Activated T-helper 2 cell treated with anti-CD3 and anti-CD28 coated beads, Interferon-gamma antibody, Interleukin-2, Interleukin-4, amounts not matched to agents 10 μg/mL and 5 μg/mL and 100 μg/mL, durations not matched to agents 14 hours and 24 hours and 36 hours (primary cell): ENCODE measurements around the gene APOL6. TPM values are rescaled to one million over a fixed set of nuclear protein-coding genes. Genes with fewer than 3 reads are reported as not detected.
"Not testable (repeated sequence)": the region's sequence is repeated elsewhere in the genome, so short reads cannot be mapped to it uniquely, and the experiment has no call there.

Experiments
- DNase-seq: peaks from one replicate; pipeline ENCODE4 v3.0.0; 2021; ENCODE audit warnings: low spot score
- H3K27ac Mint-ChIP-seq: one replicate; pipeline ENCODE4 v1.8.0; 2021; ENCODE audit warnings: mixed read lengths
- H3K27me3 Mint-ChIP-seq: one replicate; pipeline ENCODE4 v1.8.0; 2021; ENCODE audit warnings: low read depth, mixed read lengths
- H3K36me3 Mint-ChIP-seq: one replicate; pipeline ENCODE4 v1.8.0; 2021; ENCODE audit warnings: low read depth, mixed read lengths
- H3K4me1 Mint-ChIP-seq: one replicate; pipeline ENCODE4 v1.8.0; 2021; ENCODE audit warnings: low read depth, mixed read lengths
- H3K4me3 Mint-ChIP-seq: one replicate; pipeline ENCODE4 v1.8.0; 2021; ENCODE audit warnings: low read depth, mild to moderate bottlenecking, moderate library complexity, mixed read lengths
- H3K9me3 Mint-ChIP-seq: one replicate; pipeline ENCODE4 v1.8.0; 2021; ENCODE audit warnings: mixed read lengths
- intact Hi-C: fragments of 100-400 bp; cut with micrococcal nuclease; formaldehyde crosslinking; loops from one replicate; pipeline ENCODE4 v1.15.1; 2023
- total RNA-seq: library from RNA; stranded (reverse); gene quantifications from 2 replicates; pipeline ENCODE4 v1.2.3, GENCODE V29; 2022

Gene APOL6
- total RNA-seq, 1 donor from 2014 or later = 21.9 TPM

GRCh38 chr22:35678836-35679235 is 30.6 kb downstream of the APOL6 start:
- H3K36me3 Mint-ChIP-seq = peaks cover 32% of the 10 kb centered on the region
- H3K4me3 Mint-ChIP-seq = no peak overlapping the region
- H3K27ac Mint-ChIP-seq = peak overlapping the region; percentile 19
- intact Hi-C loops = loop anchor here (1.0 kb wide), 2 partner anchors 31 to 49 kb away; partner anchors contain the start of gene APOL6
- peaks cover 55% of the 10 kb centered on the region for H3K9me3 Mint-ChIP-seq
- DNase-seq = no peak
- peaks cover 15% of the 10 kb centered on the region for H3K4me1 Mint-ChIP-seq
- H3K27me3 Mint-ChIP-seq = peaks cover 5% of the 10 kb centered on the region

- intact Hi-C loops = loop anchor here (1.0 kb wide), 2 partner anchors 31 to 49 kb away; partner anchors contain the start of gene APOL6
- peaks cover 50% of the 10 kb centered on the region for H3K9me3 Mint-ChIP-seq
- peaks cover 15% of the 10 kb centered on the region for H3K4me1 Mint-ChIP-seq
- H3K27me3 Mint-ChIP-seq, H3K4me3 Mint-ChIP-seq, DNase-seq: not testable (repeated sequence)
- peak overlapping the region; percentile 43 for H3K27ac Mint-ChIP-seq
- peaks cover 27% of the 10 kb centered on the region for H3K36me3 Mint-ChIP-seq
Measured at GRCh38 chr22:35679492-35679891, 31.2 kb downstream of the APOL6 start.

GRCh38 chr22:35681454-35682052 is 33.3 kb downstream of the APOL6 start:
- H3K36me3 Mint-ChIP-seq = peaks cover 21% of the 10 kb centered on the region

GRCh38 chr22:35683560-35683959 is 35.3 kb downstream of the APOL6 start:
- no peak for DNase-seq
- no peak overlapping the region for H3K4me3 Mint-ChIP-seq
- no peak overlapping the region for H3K27ac Mint-ChIP-seq
- peaks cover 12% of the 10 kb centered on the region for H3K36me3 Mint-ChIP-seq
- peaks cover 5% of the 10 kb centered on the region for H3K27me3 Mint-ChIP-seq
- peaks cover 15% of the 10 kb centered on the region for H3K4me1 Mint-ChIP-seq
- intact Hi-C loops = no loop called here
- H3K9me3 Mint-ChIP-seq = peaks cover 29% of the 10 kb centered on the region

More at GRCh38 chr22:35681454-35682052, 33.3 kb downstream of the APOL6 start:
- Mint-ChIP-seq H3K4me3 (no peak overlapping the region), H3K4me1 (peaks cover 15% of the 10 kb centered on the region), H3K27me3 (peaks cover 5% of the 10 kb centered on the region), H3K9me3 (peaks cover 41% of the 10 kb centered on the region), H3K27ac (no peak overlapping the region)
- intact Hi-C loops = no loop called here
- no peak for DNase-seq

- DNase-seq = no peak
- Mint-ChIP-seq H3K27ac (no peak overlapping the region), H3K4me1 (peaks cover 9% of the 10 kb centered on the region), H3K27me3 (peaks cover 5% of the 10 kb centered on the region), H3K4me3 (no peak overlapping the region), H3K36me3 (peaks cover 6% of the 10 kb centered on the region), H3K9me3 (peaks cover 22% of the 10 kb centered on the region)
- intact Hi-C loops = no loop called here
Measured at GRCh38 chr22:35684270-35684700, 36.0 kb downstream of the APOL6 start.

GRCh38 chr22:35684732-35685131 is 36.5 kb downstream of the APOL6 start:
- Mint-ChIP-seq H3K9me3 (peaks cover 17% of the 10 kb centered on the region), H3K4me1 (peaks cover 4% of the 10 kb centered on the region), H3K27me3 (peaks cover 5% of the 10 kb centered on the region), H3K27ac (no peak overlapping the region), H3K36me3 (peaks cover 4% of the 10 kb centered on the region), H3K4me3 (no peak overlapping the region)
- intact Hi-C loops = no loop called here
- no peak for DNase-seq

- DNase-seq = no peak
- H3K4me3 Mint-ChIP-seq = no peak overlapping the region
- peaks cover 5% of the 10 kb centered on the region for H3K27me3 Mint-ChIP-seq
- H3K4me1 Mint-ChIP-seq = peaks cover under 1% of the 10 kb centered on the region
- peaks cover 12% of the 10 kb centered on the region for H3K9me3 Mint-ChIP-seq
- no peak overlapping the region for H3K27ac Mint-ChIP-seq
- intact Hi-C loops = no loop called here
- H3K36me3 Mint-ChIP-seq = peaks cover 3% of the 10 kb centered on the region
Measured at GRCh38 chr22:35685731-35686130, 37.5 kb downstream of the APOL6 start.

- H3K27ac Mint-ChIP-seq = no peak overlapping the region
- no peaks in the 10 kb centered on the region for H3K4me1 Mint-ChIP-seq
- intact Hi-C loops = no loop called here
- DNase-seq = no peak
- H3K9me3 Mint-ChIP-seq = peaks cover 9% of the 10 kb centered on the region
- H3K36me3 Mint-ChIP-seq = no peaks in the 10 kb centered on the region
- H3K27me3 Mint-ChIP-seq = peaks cover 5% of the 10 kb centered on the region
- no peak overlapping the region for H3K4me3 Mint-ChIP-seq
Measured at GRCh38 chr22:35686298-35686697, 38.1 kb downstream of the APOL6 start.

- no peak for DNase-seq
- H3K4me3 Mint-ChIP-seq = no peak overlapping the region
- H3K9me3 Mint-ChIP-seq = no peaks in the 10 kb centered on the region
- H3K4me1 Mint-ChIP-seq = no peaks in the 10 kb centered on the region
- no peaks in the 10 kb centered on the region for H3K36me3 Mint-ChIP-seq
- intact Hi-C loops = no loop called here
- no peak overlapping the region for H3K27ac Mint-ChIP-seq
- peaks cover 5% of the 10 kb centered on the region for H3K27me3 Mint-ChIP-seq
Measured at GRCh38 chr22:35687461-35687860, 39.2 kb downstream of the APOL6 start.

GRCh38 chr22:35688913-35689675 is 40.8 kb downstream of the APOL6 start:
- intact Hi-C loops = no loop called here
- H3K36me3 Mint-ChIP-seq = no peaks in the 10 kb centered on the region
- DNase-seq = no peak
- no peaks in the 10 kb centered on the region for H3K27me3 Mint-ChIP-seq
- H3K4me3 Mint-ChIP-seq = no peak overlapping the region
- H3K27ac Mint-ChIP-seq = no peak overlapping the region
- H3K9me3 Mint-ChIP-seq = no peaks in the 10 kb centered on the region
- no peaks in the 10 kb centered on the region for H3K4me1 Mint-ChIP-seq

- no peak overlapping the region for H3K27ac Mint-ChIP-seq
- no peaks in the 10 kb centered on the region for H3K36me3 Mint-ChIP-seq
- no peaks in the 10 kb centered on the region for H3K27me3 Mint-ChIP-seq
- no peaks in the 10 kb centered on the region for H3K9me3 Mint-ChIP-seq
- H3K4me1 Mint-ChIP-seq = no peaks in the 10 kb centered on the region
- intact Hi-C loops = loop anchor here (5.0 kb wide), 1 partner anchor 43 kb away; the partner anchor contains the start of gene APOL6
- H3K4me3 Mint-ChIP-seq = no peak overlapping the region
- DNase-seq = no peak
Measured at GRCh38 chr22:35690001-35690400, 41.8 kb downstream of the APOL6 start.

- no peaks in the 10 kb centered on the region for H3K36me3 Mint-ChIP-seq
- H3K9me3 Mint-ChIP-seq = no peaks in the 10 kb centered on the region
- intact Hi-C loops = loop anchor here (5.0 kb wide), 1 partner anchor 68 kb away; no protein-coding TSS in a partner anchor
- no peak overlapping the region for H3K4me3 Mint-ChIP-seq
- H3K4me1 Mint-ChIP-seq = no peaks in the 10 kb centered on the region
- H3K27me3 Mint-ChIP-seq = no peaks in the 10 kb centered on the region
- no peak for DNase-seq
- H3K27ac Mint-ChIP-seq = no peak overlapping the region
Measured at GRCh38 chr22:35695202-35695601, 47.0 kb downstream of the APOL6 start.

GRCh38 chr22:35697142-35697541 is 48.9 kb downstream of the APOL6 start:
- no peak overlapping the region for H3K4me3 Mint-ChIP-seq
- intact Hi-C loops = loop anchor here (5.0 kb wide), 1 partner anchor 70 kb away; no protein-coding TSS in a partner anchor

More at GRCh38 chr22:35697142-35697541, 48.9 kb downstream of the APOL6 start:
- Mint-ChIP-seq H3K4me1 (no peaks in the 10 kb centered on the region), H3K36me3 (no peaks in the 10 kb centered on the region), H3K9me3 (no peaks in the 10 kb centered on the region), H3K27me3 (no peaks in the 10 kb centered on the region), H3K27ac (no peak overlapping the region)
- peak; percentile 57 for DNase-seq
